ENCODE results near the gene ARVCF. TPM values are rescaled to one million over a fixed set of nuclear protein-coding genes. Genes with fewer than 3 reads are reported as not detected.

The ARVCF gene
- polyA plus RNA-seq, 1 of the 3 experiments (the other 2 are of a cell fraction) = 27.4 TPM

- 78% methylated on average over 11 of the region's 12 CpGs for WGBS (ENCODE audit: low lambda C conversion rate)
- H3F3A ChIP-seq (replicated peaks; ENCODE audit: insufficient read depth) = no peaks in the 10 kb centered on the region
- H3K27me3 ChIP-seq (ENCODE audit: insufficient read depth) = no peaks in the 10 kb centered on the region
- H3K4me1 ChIP-seq (ENCODE audit: control insufficient read depth in 1 of 2, insufficient read depth in 2 of 2, low read depth in 1 of 2, low read length in 1 of 2) = peaks cover 0 to 27% of the 10 kb centered on the region in 2 experiments; a peak in 1 of 4 replicates
- H3K4me3 ChIP-seq (ENCODE audit: low read depth in 2 of 2, low read length in 1 of 2) = no peak overlapping the region
- H2AFZ ChIP-seq (ENCODE audit: low read depth) = no peak overlapping the region
- H3K27ac ChIP-seq (ENCODE audit: low read depth in 2 of 2, low read length in 1 of 2) = no peak overlapping the region
- H3K36me3 ChIP-seq (replicated peaks in 1 of 2; ENCODE audit: control insufficient read depth in 1 of 2, insufficient read depth in 2 of 2, low read length in 1 of 2) = no peaks in the 10 kb centered on the region
- peaks cover 27% of the 10 kb centered on the region; the same call in 1 of the 2 replicates for H4K20me1 ChIP-seq (ENCODE audit: insufficient read depth)
- CTCF ChIA-PET = interaction anchor here (0.9 to 2.0 kb wide), 2 partner anchors 13 to 58 kb away, joined by 3 to 5 read pairs; no protein-coding TSS in a partner anchor
- DNase-seq = no peak
- H3K79me2 ChIP-seq (ENCODE audit: insufficient read depth) = peaks cover 42% of the 10 kb centered on the region
- H3K9me2 ChIP-seq = no peaks in the 10 kb centered on the region
- H3K9ac ChIP-seq = no peak overlapping the region
- H3K4me2 ChIP-seq = no peak overlapping the region
- H3K9me3 ChIP-seq = no peaks in the 10 kb centered on the region
- POLR2A ChIA-PET = no interaction called here
- TF ChIP-seq RAD21 (IDR thresholded peaks at IDR 0.05; ENCODE audit: low read length) = peak; percentile 33
- TF ChIP-seq, protein P1, sequence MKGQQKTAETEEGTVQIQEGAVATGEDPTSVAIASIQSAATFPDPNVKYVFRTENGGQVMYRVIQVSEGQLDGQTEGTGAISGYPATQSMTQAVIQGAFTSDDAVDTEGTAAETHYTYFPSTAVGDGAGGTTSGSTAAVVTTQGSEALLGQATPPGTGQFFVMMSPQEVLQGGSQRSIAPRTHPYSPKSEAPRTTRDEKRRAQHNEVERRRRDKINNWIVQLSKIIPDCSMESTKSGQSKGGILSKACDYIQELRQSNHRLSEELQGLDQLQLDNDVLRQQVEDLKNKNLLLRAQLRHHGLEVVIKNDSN (IDR thresholded peaks at IDR 0.05; ENCODE audit: borderline replicate concordance, low read depth) = no peak
- TF ChIP-seq, protein P2, sequence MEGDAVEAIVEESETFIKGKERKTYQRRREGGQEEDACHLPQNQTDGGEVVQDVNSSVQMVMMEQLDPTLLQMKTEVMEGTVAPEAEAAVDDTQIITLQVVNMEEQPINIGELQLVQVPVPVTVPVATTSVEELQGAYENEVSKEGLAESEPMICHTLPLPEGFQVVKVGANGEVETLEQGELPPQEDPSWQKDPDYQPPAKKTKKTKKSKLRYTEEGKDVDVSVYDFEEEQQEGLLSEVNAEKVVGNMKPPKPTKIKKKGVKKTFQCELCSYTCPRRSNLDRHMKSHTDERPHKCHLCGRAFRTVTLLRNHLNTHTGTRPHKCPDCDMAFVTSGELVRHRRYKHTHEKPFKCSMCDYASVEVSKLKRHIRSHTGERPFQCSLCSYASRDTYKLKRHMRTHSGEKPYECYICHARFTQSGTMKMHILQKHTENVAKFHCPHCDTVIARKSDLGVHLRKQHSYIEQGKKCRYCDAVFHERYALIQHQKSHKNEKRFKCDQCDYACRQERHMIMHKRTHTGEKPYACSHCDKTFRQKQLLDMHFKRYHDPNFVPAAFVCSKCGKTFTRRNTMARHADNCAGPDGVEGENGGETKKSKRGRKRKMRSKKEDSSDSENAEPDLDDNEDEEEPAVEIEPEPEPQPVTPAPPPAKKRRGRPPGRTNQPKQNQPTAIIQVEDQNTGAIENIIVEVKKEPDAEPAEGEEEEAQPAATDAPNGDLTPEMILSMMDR (IDR thresholded peaks at IDR 0.05) = peak; percentile 51
- TF ChIP-seq TAF1 (IDR thresholded peaks at IDR 0.05; ENCODE audit: borderline replicate concordance, low read depth, low read length) = no peak
- TF ChIP-seq MXI1 (IDR thresholded peaks at IDR 0.05; ENCODE audit: low read depth, low read length) = no peak
- TF ChIP-seq SMC3 (IDR thresholded peaks at IDR 0.05; ENCODE audit: low read depth, low read length) = peak; percentile 25
- no peak for TF ChIP-seq TCF12 (IDR thresholded peaks at IDR 0.05)
- TF ChIP-seq, protein P3, sequence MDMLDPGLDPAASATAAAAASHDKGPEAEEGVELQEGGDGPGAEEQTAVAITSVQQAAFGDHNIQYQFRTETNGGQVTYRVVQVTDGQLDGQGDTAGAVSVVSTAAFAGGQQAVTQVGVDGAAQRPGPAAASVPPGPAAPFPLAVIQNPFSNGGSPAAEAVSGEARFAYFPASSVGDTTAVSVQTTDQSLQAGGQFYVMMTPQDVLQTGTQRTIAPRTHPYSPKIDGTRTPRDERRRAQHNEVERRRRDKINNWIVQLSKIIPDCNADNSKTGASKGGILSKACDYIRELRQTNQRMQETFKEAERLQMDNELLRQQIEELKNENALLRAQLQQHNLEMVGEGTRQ (IDR thresholded peaks at IDR 0.05; ENCODE audit: borderline replicate concordance, low read depth, low read length) = no peak
Measured at GRCh38 chr22:20027966-20028854, 11.6 kb upstream of the ARVCF start.

DNA sequence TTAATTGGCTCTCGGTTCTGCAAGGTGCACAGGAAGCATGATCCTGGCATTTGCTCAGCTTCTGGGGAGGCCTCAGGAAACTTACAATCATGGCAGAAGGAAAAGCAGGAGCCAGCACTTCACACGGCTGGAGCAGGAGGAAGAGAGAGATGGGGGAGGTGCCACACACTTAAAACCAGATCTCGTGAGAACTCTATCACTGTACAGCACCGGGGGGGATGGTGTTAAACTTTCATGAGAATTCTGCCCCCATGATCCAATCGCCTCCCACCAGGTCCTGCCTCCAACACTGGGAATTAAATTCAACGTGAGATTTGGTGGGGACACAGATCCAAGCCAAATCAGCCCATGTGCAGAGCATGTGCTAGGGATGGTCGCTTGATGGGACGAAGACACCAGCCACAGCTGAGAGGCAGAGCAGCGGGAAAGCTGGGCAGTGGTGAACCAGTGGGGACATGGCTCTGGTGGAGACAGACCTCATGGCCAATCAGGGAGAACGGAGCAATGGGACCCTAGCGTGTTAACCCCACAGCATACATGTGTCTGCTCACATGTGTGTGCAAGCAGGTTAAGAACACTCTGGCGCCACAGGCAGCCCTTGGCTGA is 10.5 kb upstream of the ARVCF start:
- Histone ChIP-seq H3K9me3 (no peaks in the 10 kb centered on the region), H3K4me2 (no peak overlapping the region), H3K4me3 (ENCODE audit: low read depth in 2 of 2, low read length in 1 of 2) (no peak overlapping the region), H3K79me2 (ENCODE audit: insufficient read depth) (peaks cover 54% of the 10 kb centered on the region), H3K4me1 (ENCODE audit: control insufficient read depth in 1 of 2, insufficient read depth in 2 of 2, low read depth in 1 of 2, low read length in 1 of 2) (peaks cover 0 to 21% of the 10 kb centered on the region in 2 experiments; a peak in 1 of 4 replicates), H3K27ac (ENCODE audit: low read depth in 2 of 2, low read length in 1 of 2) (no peak overlapping the region), H3K27me3 (ENCODE audit: insufficient read depth) (no peaks in the 10 kb centered on the region), H3F3A (replicated peaks; ENCODE audit: insufficient read depth) (no peaks in the 10 kb centered on the region), H2AFZ (ENCODE audit: low read depth) (no peak overlapping the region), H4K20me1 (ENCODE audit: insufficient read depth) (peaks cover 30% of the 10 kb centered on the region; the same call in 1 of the 2 replicates), H3K36me3 (replicated peaks in 1 of 2; ENCODE audit: control insufficient read depth in 1 of 2, insufficient read depth in 2 of 2, low read length in 1 of 2) (no peaks in the 10 kb centered on the region), H3K9me2 (no peaks in the 10 kb centered on the region), H3K9ac (no peak overlapping the region)
- no peak for DNase-seq
- CTCF ChIA-PET = interaction anchor here (0.9 to 2.2 kb wide), 4 partner anchors 12 to 57 kb away, joined by 3 to 8 read pairs (median 4); no protein-coding TSS in a partner anchor
- 91% methylated on average over 11 of the region's 12 CpGs for WGBS (ENCODE audit: low lambda C conversion rate)
- TF ChIP-seq CHD2 (IDR thresholded peaks at IDR 0.05; ENCODE audit: low read length, partially characterized antibody) (no peak), FOXJ3 (CRISPR knock-in tag; IDR thresholded peaks at IDR 0.05) (no peak), NRF1 (IDR thresholded peaks at IDR 0.05; ENCODE audit: low read depth, low read length) (no peak)
- POLR2A ChIA-PET = no interaction called here

Data from SK-N-SH (cell line).